ENCODE results near the gene CDH15.
"Not testable (repeated sequence)": the region's sequence is repeated elsewhere in the genome, so short reads cannot be mapped to it uniquely, and the experiment has no call there.

Gene CDH15

DNA sequence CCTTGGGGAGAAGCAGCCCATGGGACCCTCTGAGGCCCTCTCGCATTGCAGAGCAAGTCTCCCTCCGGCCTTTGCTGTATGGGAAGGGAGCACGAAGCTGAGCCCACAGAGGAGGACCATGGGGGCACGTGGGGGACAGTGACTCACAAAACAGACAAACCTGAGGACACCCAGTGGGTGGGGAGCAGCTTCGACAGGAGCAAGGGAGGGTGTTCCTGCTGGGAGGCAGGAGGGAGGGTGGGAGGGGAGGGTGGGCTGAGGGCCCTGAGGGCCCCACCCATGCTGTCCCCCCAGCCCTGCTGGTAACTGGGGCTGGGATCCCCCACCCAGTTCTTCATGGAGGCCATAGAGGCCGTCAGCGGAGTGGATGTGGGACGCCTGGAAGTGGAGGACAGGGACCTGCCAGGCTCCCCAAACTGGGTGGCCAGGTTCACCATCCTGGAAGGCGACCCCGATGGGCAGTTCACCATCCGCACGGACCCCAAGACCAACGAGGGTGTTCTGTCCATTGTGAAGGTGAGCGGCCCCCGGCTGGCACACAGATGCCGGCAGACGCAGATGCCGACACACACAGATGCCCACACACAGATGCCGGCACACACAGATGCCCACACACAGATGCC is 16.3 kb downstream of the CDH15 start:
- no peak for DNase-seq (ENCODE audit: low spot score)

DNA sequence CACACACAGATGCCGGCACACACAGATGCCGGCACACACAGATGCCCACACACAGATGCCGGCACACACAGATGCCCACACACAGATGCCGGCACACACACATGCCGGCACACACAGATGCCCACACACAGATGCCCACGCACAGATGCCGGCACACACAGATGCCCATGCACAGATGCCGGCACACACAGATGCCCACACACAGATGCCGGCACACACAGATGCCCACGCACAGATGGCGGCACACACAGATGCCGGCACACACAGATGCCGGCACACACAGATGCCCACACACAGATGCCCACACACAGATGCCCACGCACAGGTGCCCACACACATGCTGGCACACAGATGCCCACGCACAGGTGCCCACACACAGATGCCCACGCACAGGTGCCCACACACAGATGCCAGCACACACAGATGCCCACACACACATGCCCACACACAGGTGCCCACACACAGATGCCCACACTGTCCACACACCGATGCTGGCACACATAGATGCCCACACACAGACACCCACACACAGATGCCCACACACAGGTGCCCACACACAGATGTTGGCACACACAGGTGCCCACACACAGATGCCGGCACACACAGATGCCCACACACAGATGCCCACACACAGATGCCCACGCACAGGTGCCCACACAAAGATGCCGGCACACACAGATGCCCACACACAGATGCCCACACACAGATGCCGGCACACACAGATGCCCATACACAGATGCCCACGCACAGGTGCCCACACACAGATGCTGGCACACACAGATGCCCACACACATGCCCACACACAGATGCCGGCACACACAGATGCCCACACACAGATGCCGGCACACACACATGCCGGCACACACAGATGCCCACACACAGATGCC is 17.2 kb downstream of the CDH15 start:
- not testable (repeated sequence) for DNase-seq (ENCODE audit: low spot score)

DNA sequence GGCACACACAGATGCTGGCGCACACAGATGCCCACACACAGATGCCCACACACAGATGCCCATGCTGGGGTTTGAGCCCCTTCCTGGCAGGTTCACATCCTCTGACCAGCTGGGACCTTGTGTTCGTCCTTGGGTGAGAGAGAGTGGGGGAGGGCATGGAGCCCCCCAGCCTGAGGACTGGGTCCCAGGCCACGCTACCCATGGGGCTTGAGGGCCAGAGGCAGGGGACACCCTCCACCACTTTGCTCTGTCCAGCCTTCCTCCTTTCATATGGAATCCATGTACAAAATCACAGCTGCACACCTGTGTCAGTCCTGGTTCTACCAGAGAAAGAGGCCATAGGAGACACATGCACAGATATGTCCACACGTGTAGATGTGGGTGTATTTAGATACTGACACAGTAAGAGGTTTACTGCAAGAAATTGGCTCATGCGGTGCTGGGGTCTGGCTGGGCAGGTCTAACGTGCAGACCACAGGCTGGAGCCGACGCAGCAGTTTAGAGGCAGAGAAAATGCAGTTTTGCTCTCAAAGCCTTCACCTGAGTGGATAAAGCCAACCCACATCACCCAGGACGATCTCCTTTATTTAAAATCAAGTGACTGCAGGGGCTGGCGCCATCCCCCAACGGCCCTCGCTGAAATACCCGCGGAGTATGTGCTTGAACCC is 17.9 kb downstream of the CDH15 start:
- no peak for DNase-seq (ENCODE audit: low spot score)

DNA sequence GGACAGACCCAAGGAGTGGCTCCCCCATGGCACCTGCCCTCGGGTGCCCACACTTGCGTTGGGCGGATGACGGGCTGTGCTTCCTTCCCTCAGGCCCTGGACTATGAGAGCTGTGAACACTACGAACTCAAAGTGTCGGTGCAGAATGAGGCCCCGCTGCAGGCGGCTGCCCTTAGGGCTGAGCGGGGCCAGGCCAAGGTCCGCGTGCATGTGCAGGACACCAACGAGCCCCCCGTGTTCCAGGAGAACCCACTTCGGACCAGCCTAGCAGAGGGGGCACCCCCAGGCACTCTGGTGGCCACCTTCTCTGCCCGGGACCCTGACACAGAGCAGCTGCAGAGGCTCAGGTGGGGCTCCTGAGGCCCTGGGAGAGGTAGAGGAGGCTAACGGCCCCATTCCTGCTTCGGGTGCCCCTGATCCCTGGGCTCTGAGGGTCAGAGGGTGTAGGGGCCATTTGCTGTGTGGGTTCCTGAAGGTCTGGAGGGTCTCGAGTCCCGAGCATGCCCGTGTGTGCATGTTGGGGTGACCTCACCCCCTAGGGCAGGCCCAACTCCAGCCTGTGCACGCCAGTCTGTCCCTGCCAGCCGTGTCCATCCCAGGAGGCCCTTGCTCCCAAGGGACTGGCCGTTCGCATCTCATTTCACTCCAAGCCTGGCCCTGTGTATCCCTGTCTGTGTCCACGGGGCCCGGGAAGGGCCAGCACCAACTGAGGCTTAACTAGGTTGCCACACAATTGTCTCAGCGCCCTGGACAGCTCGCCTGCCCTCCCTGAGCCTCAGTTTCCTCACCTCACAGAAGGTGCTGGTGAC is 18.8 kb downstream of the CDH15 start:
- no peak for DNase-seq (ENCODE audit: low spot score)

DNA sequence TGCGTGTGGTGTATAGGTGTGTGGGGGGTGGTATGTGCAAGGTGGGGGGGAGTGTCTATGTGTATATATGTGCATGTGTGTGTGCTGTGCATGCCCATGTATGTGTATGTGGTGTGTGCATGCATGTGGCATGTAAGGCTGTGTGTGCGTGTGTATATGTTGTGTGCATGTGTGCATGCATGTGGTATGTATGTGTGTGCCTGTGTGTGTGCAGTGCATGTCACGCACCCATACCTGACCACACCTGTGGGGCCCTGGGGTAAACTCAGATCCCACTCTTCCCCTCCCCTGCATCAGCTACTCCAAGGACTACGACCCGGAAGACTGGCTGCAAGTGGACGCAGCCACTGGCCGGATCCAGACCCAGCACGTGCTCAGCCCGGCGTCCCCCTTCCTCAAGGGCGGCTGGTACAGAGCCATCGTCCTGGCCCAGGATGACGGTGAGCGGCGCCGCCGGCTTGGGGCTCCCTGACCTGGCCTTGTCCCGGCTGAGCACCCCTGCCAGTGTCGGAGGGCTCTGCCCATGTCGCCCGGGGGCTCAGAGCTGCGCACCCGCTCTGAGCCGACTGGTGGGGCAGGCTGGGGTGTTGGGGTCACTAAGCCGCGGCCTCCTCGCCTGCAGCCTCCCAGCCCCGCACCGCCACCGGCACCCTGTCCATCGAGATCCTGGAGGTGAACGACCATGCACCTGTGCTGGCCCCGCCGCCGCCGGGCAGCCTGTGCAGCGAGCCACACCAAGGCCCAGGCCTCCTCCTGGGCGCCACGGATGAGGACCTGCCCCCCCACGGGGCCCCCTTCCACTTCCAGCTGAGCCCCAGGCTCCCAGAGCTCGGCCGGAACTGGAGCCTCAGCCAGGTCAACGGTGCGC is 19.7 kb downstream of the CDH15 start:
- no peak for DNase-seq (ENCODE audit: low spot score)

DNA sequence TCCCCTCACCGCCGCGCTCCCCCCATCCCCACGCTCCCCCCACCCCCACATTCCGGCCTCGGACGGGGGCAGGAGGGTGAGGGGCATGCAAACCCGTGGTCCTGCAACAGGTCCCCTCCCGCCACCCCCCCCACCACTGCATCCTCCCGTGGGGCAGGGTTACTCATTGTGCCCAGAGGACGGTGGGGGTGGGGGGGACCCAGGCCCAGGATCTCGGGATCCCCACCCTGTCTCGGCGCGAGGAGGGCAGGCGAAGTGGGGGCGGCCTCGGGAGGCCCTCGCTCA is 20.3 kb downstream of the CDH15 start:
- no peak for DNase-seq (ENCODE audit: low spot score)

DNA sequence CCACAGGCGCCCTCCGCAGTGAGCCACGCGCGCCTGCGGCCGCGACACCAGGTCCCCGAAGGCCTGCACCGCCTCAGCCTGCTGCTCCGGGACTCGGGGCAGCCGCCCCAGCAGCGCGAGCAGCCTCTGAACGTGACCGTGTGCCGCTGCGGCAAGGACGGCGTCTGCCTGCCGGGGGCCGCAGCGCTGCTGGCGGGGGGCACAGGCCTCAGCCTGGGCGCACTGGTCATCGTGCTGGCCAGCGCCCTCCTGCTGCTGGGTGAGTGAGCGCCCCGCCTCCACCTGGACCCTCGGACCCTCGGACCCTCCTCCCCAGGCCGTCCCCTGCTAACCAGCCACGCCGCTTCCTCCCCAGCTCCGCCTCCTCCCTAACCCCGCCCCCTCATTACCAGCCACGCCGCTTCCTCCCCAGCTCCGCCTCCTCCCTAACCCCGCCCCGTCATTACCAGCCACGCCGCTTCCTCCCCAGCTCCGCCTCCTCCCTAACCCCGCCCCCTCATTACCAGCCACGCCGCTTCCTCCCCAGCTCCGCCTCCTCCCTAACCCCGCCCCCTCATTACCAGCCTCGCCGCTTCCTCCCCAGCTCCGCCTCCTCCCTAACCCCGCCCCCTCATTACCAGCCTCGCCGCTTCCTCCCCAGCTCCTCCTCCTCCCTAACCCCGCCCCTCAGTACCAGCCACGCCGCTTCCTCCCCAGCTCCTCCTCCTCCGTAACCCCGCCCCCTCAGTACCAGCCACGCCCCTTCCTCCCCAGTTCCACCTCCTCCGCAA is 20.8 kb downstream of the CDH15 start:
- DNase-seq (ENCODE audit: low spot score) = peak; percentile 76

DNA sequence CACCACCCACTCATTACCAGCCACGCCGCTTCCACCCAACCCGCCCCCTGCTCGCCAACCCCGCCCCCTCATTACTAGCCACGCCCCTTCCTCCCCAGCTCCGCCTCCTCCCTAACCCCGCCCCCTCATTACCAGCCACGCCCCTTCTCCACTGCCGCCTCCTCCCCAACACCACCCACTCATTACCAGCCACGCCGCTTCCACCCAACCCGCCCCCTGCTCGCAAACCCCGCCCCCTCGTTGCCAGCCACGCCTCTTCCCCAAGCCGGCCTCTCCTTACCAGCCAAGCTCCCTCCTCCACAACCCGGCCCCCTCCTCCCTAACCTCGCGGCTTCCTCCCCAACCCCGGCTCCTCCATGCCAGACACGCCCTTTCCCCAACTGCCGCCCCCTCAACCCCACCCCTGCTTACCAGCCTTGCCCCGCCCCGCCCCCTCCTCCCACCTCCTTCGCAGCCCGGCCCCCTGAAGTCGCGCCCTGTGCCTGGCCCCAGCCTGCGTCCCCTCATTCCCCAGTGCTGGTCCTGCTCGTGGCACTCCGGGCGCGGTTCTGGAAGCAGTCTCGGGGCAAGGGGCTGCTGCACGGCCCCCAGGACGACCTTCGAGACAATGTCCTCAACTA is 21.5 kb downstream of the CDH15 start:
- peak; percentile 71 for DNase-seq (ENCODE audit: low spot score)

DNA sequence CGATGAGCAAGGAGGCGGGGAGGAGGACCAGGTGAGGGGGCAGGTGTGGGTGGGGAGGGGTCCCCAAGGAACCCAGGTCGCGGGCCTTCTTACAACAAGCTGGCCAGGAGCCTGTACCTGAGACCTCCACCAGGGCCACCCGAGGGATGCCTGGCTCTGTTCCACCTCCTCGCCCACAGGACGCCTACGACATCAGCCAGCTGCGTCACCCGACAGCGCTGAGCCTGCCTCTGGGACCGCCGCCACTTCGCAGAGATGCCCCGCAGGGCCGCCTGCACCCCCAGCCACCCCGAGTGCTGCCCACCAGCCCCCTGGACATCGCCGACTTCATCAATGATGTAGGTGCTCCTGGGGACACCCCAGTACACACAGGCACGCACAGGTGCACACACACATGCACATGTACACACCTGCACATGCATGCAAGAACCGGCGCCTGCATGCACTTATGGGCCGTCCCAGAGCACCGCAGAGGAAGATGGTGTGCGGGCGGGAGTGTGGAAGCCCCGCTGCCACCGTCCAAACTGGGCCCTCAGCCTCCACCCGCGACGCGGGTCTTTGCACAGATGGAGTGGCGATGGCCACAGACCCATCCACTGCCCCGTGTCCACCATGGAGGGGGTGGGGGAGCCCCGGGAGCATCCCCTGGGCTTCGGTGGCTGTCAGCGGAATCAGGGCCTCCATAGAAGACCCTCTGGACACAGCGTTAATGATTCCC is 22.2 kb downstream of the CDH15 start:
- DNase-seq (ENCODE audit: low spot score) = no peak

DNA sequence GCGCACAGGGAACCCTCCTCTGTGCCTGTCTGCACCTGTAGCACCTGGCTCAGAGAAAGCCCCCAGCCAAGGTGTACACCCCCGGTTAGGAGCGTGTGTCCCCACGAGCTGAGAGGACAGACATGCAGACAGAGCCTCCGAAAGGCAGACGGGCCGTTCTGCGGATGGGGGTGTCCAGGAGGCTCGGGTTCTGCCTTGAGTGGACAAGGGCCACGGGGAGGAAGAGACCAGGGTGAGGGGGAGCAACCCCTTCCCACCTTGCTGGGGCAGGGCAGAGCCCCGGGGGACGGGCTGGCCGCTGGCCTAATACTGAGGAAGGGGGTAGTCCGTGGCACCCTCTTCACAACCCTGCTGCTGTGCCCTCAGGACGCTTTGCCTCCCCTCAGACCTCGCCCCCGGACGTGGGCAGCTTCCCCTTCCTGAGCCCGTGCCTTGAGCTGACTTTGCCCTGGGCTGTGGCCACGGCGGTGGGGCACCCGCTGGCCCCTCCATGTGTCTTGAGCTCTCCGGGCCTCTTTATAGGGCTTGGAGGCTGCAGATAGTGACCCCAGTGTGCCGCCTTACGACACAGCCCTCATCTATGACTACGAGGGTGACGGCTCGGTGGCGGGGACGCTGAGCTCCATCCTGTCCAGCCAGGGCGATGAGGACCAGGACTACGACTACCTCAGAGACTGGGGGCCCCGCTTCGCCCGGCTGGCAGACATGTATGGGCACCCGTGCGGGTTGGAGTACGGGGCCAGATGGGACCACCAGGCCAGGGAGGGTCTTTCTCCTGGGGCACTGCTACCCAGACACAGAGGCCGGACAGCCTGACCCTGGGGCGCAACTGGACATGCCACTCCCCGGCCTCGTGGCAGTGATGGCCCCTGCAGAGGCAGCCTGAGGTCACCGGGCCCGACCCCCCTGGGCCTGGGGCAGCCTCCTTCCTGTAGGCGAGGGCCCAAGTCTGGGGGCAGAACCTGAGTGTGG is 23.1 kb downstream of the CDH15 start:
- DNase-seq (ENCODE audit: low spot score) = no peak

DNA sequence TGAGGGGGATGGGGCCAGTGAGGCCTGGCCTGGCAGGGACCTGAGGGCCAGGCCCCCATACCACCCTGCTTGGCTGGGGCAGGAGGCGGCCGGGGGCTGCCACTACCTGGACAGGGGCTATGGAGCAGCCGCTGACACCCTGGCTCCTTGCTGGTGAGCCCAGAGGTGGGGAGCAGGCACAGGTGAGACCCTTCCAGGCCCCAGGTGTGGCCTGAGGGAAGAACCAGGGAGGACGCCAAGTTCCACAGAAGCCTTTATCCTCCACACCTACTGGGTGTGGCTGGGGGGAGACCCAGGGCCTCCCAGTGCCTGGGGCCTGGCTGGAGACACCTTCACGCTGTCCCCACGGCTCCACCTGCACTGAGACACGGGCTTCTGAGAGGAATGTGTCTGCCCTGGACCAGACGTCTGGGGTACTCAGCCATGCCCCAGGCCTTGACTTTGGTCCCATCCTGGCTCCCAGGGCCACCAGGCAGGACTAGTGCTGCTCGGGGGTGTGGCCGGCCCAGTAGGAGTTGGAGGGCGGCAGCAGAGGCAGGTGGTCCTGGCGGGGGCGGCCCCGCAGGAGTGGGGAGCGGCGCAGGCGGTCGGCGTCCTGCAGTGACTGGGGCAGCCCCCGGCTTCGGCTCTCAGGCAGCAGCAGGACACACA is 24.1 kb downstream of the CDH15 start:
- no peak for DNase-seq (ENCODE audit: low spot score)

DNA sequence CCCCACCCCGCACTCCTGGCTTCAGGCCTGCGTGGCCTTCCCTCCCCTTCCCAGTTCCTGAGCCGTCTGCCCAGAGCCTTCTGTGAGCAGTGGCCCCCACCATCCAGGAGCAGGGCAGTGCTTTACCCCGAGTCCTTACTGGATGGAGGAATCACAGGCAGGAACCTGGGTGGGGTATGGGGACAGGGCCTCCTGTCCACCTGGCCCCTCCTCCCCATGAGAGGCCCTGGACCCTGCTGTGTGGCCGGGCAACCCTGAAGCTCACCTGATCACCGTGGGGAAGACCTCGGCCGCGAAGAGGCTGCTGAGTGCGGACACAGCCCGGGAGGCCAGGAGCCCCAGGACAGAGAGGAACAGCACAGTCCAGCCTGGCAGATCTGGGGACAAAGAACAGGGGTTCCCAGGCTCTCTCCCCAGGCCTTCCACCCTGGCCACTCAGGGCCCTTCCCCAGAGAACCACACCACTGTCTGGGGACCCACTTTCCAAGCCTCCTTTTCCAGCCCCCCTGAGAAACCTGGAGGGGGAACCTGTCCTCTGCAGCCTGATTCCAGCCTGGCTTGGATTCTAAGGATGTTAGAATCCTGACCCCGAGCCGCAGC is 25.6 kb downstream of the CDH15 start:
- no peak for DNase-seq (ENCODE audit: low spot score)

DNA sequence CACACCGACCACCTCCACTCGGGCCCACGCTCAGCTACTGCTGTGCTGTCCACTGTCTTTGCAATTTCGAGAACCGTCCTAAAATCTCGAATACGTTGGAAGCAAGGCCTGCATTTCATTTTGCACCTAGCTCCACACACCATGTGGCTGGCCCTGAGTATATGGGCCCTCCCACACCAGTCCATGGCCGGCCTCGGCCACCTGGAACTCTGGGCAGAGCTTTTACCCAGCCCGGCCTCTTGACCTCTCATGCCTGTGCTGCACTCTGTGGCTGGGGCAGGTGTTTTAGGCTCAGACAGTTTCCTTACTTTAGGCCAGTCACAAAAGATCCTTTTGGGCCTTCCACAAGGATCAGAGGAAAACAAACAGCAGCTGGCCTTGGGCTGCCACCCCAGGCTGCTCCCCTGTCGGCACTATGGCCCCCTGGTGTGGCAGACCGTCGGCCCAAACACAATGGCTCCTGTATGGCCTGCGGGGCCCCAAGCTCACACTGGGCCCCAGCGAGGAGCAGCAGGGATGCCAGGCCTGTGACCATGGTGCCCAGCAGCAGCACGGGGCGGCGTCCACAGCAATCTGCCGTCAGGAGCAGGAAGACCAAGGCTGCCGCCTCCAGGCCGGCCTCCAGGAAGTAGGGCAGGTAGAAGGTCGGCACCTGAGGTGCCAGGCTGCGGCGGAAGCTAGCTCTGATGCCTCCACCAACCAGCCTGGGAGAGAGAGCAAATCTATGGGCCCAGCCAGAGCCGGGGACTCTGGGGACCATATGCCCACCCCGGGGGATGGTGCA is 26.3 kb downstream of the CDH15 start:
- no peak for DNase-seq (ENCODE audit: low spot score)

DNA sequence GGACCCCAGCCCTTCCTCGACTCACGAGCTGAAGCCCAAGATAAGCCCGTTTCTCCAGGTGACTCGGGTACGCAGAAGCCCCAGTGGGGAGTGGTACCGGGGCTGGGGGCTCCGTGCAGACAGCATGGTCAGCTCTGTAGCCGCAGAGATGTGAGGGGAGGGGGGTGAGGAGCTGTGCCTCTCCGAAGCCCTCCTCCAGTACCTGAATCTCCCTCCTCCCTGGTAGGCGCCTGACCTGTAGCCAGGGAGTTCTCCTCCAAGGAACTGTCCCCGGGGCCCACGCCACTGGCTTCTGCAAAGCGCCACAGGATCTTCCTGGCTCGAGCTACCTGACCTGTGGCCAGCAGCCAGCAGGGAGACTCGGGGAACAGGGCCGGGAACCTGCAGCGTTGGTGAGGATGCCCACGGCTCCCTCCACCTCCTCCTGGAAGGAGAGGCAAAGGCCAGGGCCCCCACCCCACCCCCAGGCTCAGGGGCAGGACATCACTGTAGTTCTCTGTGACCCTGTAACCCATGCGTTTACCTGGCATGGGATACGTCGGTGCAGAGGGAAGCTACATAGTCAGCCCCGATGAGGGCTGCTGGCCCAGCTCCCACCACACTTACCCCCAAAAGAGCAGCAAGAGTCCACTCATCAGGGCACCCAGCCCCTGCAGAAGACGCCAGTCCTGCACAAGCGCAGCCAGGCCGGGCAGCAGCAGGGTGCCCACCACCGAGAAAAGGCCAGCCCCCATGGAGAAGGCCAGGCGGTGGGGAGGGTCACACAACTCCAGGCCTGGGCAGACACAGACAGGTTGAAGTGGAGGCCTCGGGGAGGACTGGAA is 27.1 kb downstream of the CDH15 start:
- no peak for DNase-seq (ENCODE audit: low spot score)

DNA sequence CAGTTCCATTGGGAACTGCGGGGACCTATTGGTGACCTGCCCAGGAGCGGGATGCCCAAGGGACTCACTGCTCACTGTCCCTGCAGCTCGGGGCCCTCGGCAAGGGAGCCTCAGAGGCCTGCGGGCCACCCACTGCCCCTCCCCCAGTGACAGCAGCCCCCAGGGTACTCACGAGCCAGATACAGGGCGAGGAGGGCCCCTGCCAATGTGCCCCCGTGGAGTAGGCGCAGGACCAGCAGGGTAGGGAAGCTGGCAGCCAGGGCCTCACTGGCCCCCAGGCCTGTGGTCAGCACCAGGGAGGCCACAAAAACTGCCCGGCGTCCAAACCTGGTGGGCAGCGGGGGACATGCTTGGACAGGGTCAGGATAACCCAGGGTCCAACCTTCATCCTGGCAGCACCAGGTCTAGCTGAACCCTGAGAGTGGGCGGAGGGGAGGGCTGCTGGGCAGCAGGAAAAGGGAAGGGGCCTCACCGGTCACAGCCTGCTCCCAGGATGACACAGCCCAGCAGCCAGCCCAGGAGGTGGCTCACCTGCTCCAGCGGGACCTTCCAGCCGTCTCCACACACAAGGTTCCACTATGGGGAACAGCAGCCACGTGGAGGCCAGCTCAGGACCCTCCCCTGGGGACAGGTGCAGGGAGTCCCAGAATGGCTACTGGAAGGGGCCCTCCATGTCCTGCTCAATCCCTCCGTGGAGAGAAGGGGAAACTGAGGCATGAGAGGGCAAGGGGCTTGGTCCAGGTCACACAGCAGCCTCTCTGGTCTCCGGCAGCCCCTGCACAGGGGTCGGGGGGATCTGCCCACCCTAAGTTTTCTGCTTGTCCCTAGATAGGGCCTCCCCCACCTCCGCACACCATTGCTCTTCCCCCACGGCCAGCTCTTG is 27.9 kb downstream of the CDH15 start:
- DNase-seq (ENCODE audit: low spot score) = no peak

Data from AG08395 (cell line).